ENCODE data around the gene NIBAN1. TPM values are rescaled to one million over a fixed set of nuclear protein-coding genes. Genes with fewer than 3 reads are reported as not detected.

The NIBAN1 gene
- total and polyA plus RNA-seq, 9 of the 15 experiments (the other 6 are each of a cell fraction or from before 2014, with no cell fraction given), result 1.5 to 26.6 (median 16.2) TPM

GRCh38 chr1:184974056-184974836, at the start of gene NIBAN1 (continued):
- TF ChIP-seq TRIM24 (IDR thresholded peaks at IDR 0.05), result peak in 1 of 2 experiments; percentile 25; a peak in 3 of 4 replicates
- TF ChIP-seq, protein P1, sequence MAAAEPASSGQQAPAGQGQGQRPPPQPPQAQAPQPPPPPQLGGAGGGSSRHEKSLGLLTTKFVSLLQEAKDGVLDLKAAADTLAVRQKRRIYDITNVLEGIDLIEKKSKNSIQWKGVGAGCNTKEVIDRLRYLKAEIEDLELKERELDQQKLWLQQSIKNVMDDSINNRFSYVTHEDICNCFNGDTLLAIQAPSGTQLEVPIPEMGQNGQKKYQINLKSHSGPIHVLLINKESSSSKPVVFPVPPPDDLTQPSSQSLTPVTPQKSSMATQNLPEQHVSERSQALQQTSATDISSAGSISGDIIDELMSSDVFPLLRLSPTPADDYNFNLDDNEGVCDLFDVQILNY (CRISPR knock-in tag; IDR thresholded peaks at IDR 0.05), result peak; percentile 53; the same call in 1 of the 2 replicates
- no peak for TF ChIP-seq KHSRP (IDR thresholded peaks at IDR 0.05)
- 0 out of 2 replicates have a peak, but pooled peaks have one; percentile 57 for TF ChIP-seq NR3C1 (CRISPR knock-in tag; IDR thresholded peaks at IDR 0.05)
- TF ChIP-seq, protein P2, sequence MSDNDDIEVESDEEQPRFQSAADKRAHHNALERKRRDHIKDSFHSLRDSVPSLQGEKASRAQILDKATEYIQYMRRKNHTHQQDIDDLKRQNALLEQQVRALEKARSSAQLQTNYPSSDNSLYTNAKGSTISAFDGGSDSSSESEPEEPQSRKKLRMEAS (CRISPR knock-in tag; IDR thresholded peaks at IDR 0.05), result peak; percentile 62
- TF ChIP-seq, protein P3, sequence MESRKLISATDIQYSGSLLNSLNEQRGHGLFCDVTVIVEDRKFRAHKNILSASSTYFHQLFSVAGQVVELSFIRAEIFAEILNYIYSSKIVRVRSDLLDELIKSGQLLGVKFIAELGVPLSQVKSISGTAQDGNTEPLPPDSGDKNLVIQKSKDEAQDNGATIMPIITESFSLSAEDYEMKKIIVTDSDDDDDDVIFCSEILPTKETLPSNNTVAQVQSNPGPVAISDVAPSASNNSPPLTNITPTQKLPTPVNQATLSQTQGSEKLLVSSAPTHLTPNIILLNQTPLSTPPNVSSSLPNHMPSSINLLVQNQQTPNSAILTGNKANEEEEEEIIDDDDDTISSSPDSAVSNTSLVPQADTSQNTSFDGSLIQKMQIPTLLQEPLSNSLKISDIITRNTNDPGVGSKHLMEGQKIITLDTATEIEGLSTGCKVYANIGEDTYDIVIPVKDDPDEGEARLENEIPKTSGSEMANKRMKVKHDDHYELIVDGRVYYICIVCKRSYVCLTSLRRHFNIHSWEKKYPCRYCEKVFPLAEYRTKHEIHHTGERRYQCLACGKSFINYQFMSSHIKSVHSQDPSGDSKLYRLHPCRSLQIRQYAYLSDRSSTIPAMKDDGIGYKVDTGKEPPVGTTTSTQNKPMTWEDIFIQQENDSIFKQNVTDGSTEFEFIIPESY (CRISPR knock-in tag; IDR thresholded peaks at IDR 0.05), result 0 out of 2 replicates have a peak, but pooled peaks have one; percentile 10
- TF ChIP-seq, protein P4, sequence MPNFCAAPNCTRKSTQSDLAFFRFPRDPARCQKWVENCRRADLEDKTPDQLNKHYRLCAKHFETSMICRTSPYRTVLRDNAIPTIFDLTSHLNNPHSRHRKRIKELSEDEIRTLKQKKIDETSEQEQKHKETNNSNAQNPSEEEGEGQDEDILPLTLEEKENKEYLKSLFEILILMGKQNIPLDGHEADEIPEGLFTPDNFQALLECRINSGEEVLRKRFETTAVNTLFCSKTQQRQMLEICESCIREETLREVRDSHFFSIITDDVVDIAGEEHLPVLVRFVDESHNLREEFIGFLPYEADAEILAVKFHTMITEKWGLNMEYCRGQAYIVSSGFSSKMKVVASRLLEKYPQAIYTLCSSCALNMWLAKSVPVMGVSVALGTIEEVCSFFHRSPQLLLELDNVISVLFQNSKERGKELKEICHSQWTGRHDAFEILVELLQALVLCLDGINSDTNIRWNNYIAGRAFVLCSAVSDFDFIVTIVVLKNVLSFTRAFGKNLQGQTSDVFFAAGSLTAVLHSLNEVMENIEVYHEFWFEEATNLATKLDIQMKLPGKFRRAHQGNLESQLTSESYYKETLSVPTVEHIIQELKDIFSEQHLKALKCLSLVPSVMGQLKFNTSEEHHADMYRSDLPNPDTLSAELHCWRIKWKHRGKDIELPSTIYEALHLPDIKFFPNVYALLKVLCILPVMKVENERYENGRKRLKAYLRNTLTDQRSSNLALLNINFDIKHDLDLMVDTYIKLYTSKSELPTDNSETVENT (CRISPR knock-in tag; IDR thresholded peaks at IDR 0.05), result peak; percentile 37; the same call in 1 of the 2 replicates
- TF ChIP-seq, protein P5, sequence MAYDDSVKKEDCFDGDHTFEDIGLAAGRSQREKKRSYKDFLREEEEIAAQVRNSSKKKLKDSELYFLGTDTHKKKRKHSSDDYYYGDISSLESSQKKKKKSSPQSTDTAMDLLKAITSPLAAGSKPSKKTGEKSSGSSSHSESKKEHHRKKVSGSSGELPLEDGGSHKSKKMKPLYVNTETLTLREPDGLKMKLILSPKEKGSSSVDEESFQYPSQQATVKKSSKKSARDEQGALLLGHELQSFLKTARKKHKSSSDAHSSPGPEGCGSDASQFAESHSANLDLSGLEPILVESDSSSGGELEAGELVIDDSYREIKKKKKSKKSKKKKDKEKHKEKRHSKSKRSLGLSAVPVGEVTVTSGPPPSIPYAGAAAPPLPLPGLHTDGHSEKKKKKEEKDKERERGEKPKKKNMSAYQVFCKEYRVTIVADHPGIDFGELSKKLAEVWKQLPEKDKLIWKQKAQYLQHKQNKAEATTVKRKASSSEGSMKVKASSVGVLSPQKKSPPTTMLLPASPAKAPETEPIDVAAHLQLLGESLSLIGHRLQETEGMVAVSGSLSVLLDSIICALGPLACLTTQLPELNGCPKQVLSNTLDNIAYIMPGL (CRISPR knock-in tag; IDR thresholded peaks at IDR 0.05), result peak; percentile 30; the same call in 1 of the 2 replicates
- TF ChIP-seq ZNF133 (CRISPR knock-in tag; IDR thresholded peaks at IDR 0.05), result no peak
- TF ChIP-seq ZBED1 (IDR thresholded peaks at IDR 0.05), result peak; percentile 60; the same call in 1 of the 2 replicates
- no peak for TF ChIP-seq HEY1 (CRISPR knock-in tag; IDR thresholded peaks at IDR 0.05; ENCODE audit: borderline replicate concordance)
- peak; percentile 96; the same call in 1 of the 2 replicates for TF ChIP-seq SRSF3 (IDR thresholded peaks at IDR 0.05; ENCODE audit: insufficient read depth, low read length)
- TF ChIP-seq MYBL2 (IDR thresholded peaks at IDR 0.05; ENCODE audit: low read depth), result no peak
- TF ChIP-seq MYBL2 (CRISPR knock-in tag; IDR thresholded peaks at IDR 0.05; ENCODE audit: borderline replicate concordance), result no peak
- TF ChIP-seq IRF9 (tag; IDR thresholded peaks at IDR 0.05), result no peak
- TF ChIP-seq ZNF24 (IDR thresholded peaks at IDR 0.05), result no peak
- TF ChIP-seq SIX5 (IDR thresholded peaks at IDR 0.05; ENCODE audit: borderline replicate concordance in 1 of 2, insufficient read depth in 1 of 2, low read depth in 1 of 2, low read length in 2 of 2), result no peak
- TF ChIP-seq U2AF1 (optimal IDR thresholded peaks at IDR 0.05; ENCODE audit: low read depth, low read length), result peak; percentile 76
- TF ChIP-seq EHMT2 (IDR thresholded peaks at IDR 0.05), result no peak

Measured in K562 (cell line).